GM12878 (cell line): ENCODE data around the gene LCAT. TPM values are rescaled to one million over a fixed set of nuclear protein-coding genes. Genes with fewer than 3 reads are reported as not detected.

ENCODE experiments used
- ATAC-seq: fragments of 200-7000 bp; cut with Tn5 transposase; 3 replicates; pipeline ENCODE4 v1.9.1; 2020; ENCODE audit warnings: mild to moderate bottlenecking, moderate library complexity
- BruUV-seq: library from RNA; stranded (reverse); fragments of 400-500 nt; replicated peaks from 2 replicates; lab custom pipeline; 2021; lab: Mats Ljungman, UMichigan
- CTCF ChIA-PET: fragments of 300-600 bp; sonication (Branson Sonifier 250); formaldehyde crosslinking; extraction: SDS; loops from one replicate; lab custom pipeline; 2021; ENCODE audit warnings: inconsistent platforms; lab: Yijun Ruan, JAX
- POLR2A ChIA-PET: fragments of 350-600 bp; formaldehyde crosslinking; extraction: SDS; loops from one replicate; lab custom pipeline; 2021; ENCODE audit warnings: inconsistent platforms; lab: Charles Lee
- RAD21 ChIA-PET: fragments of 300-600 bp; sonication (Branson Sonifier 250); formaldehyde crosslinking; loops from one replicate; lab custom pipeline; 2023; ENCODE audit warnings: antibody characterized with exemption; ENCODE audit not compliant: unreplicated experiment; lab: Charles Lee
- SMC1A ChIA-PET: fragments of 300-600 bp; sonication (Branson Sonifier 250); formaldehyde crosslinking; loops from one replicate; lab custom pipeline; 2023; ENCODE audit not compliant: unreplicated experiment, uncharacterized antibody; lab: Charles Lee
- DNase-seq: peaks from one replicate; pipeline ENCODE4 v3.0.0-alpha.2; 2011; ENCODE audit warnings: low read depth, low spot score
- FAIRE-seq: peaks from 3 replicates; lab custom pipeline; 2011; peaks lifted over from hg19 to GRCh38; lab: Jason Lieb, UNC
- H2AFZ ChIP-seq: 2 replicates; pipeline ENCODE4 v1.6.0; 2011; ENCODE audit warnings: low read depth, low read length, control low read depth; ENCODE audit not compliant: control insufficient read depth
- H3K27ac ChIP-seq: 2 replicates; pipeline ENCODE4 v1.5.1; 2011; ENCODE audit warnings: control low read depth; ENCODE audit not compliant: control insufficient read depth, insufficient read depth
- H3K27me3 ChIP-seq, 2 experiments: replicated peaks in 1 of 2; 2 replicates each; pipeline versions ENCODE4 v1.6.0 to v1.6.1; 2011; ENCODE audit warnings: low read length in 1 of 2; ENCODE audit not compliant: control insufficient read depth in 2 of 2, insufficient read depth in 2 of 2
- H3K36me3 ChIP-seq, 2 experiments: 2 replicates each; pipeline ENCODE4 v1.5.1; 2011; ENCODE audit warnings: low read length in 1 of 2; ENCODE audit not compliant: control insufficient read depth in 2 of 2, insufficient read depth in 2 of 2
- H3K4me1 ChIP-seq: 2 replicates; pipeline ENCODE4 v1.6.1; 2011; ENCODE audit warnings: mild to moderate bottlenecking, low read length, moderate library complexity, mixed read lengths; ENCODE audit not compliant: control insufficient read depth, insufficient read depth
- H3K4me2 ChIP-seq: 2 replicates; pipeline ENCODE4 v1.6.0; 2011; ENCODE audit warnings: control low read depth; ENCODE audit not compliant: control insufficient read depth, insufficient read depth
- H3K4me3 ChIP-seq: fragments of 200-600 bp; sonication (generic); 2 replicates; pipeline ENCODE4 v1.5.1; 2016
- H3K79me2 ChIP-seq: 2 replicates; pipeline ENCODE4 v1.6.0; 2011; ENCODE audit warnings: low read length; ENCODE audit not compliant: control insufficient read depth, insufficient read depth
- H3K9ac ChIP-seq: 2 replicates; pipeline ENCODE4 v1.8.0; 2011; ENCODE audit warnings: low read length, control low read depth, mixed read lengths; ENCODE audit not compliant: control insufficient read depth, insufficient read depth
- H3K9me3 ChIP-seq: replicated peaks from 3 replicates; pipeline ENCODE4 v1.5.1; 2011; ENCODE audit warnings: mild to moderate bottlenecking, low read length; ENCODE audit not compliant: control insufficient read depth, insufficient read depth
- H4K20me1 ChIP-seq: 2 replicates; pipeline ENCODE4 v1.6.0; 2011; ENCODE audit not compliant: control insufficient read depth, insufficient read depth
- BRCA1 ChIP-seq: IDR thresholded peaks from 2 replicates; pipeline ENCODE4 v1.6.1; 2011; ENCODE audit warnings: low read depth, low read length, improper control_type of control experiment
- CHD4 ChIP-seq: fragments of 200-600 bp; sonication (generic); IDR thresholded peaks from 2 replicates; pipeline ENCODE4 v1.6.1; 2016; ENCODE audit warnings: mild to moderate bottlenecking
- FOS ChIP-seq: IDR thresholded peaks from 3 replicates; pipeline ENCODE4 v1.6.1; 2011; ENCODE audit warnings: borderline replicate concordance; ENCODE audit not compliant: insufficient read length; ENCODE audit errors: extremely low read depth
- LARP7 ChIP-seq: fragments of 450-650 bp; IDR thresholded peaks from 2 replicates; pipeline ENCODE4 v1.6.1; 2017; ENCODE audit warnings: mild to moderate bottlenecking
- NR2C1 ChIP-seq: fragments of 450-650 bp; IDR thresholded peaks from 2 replicates; pipeline ENCODE4 v1.6.1; 2017; ENCODE audit warnings: antibody characterized with exemption, mild to moderate bottlenecking, moderate library complexity
- PBX3 ChIP-seq: IDR thresholded peaks from 2 replicates; pipeline ENCODE4 v1.6.1; 2011; ENCODE audit warnings: mild to moderate bottlenecking, low read depth, low read length, moderate library complexity; ENCODE audit not compliant: insufficient replicate concordance
- SMARCA5 ChIP-seq: fragments of 450-650 bp; IDR thresholded peaks from 2 replicates; pipeline ENCODE4 v1.6.1; 2017; ENCODE audit warnings: mild to moderate bottlenecking
- SUPT20H ChIP-seq: IDR thresholded peaks from 2 replicates; pipeline ENCODE4 v1.6.1; 2011; ENCODE audit warnings: low read depth, mild to moderate bottlenecking, low read length, moderate library complexity, borderline replicate concordance; ENCODE audit not compliant: control insufficient read depth
- TBL1XR1 ChIP-seq: IDR thresholded peaks from 2 replicates; pipeline ENCODE4 v1.6.1; 2012; ENCODE audit warnings: low read depth, low read length, improper control_type of control experiment
- TCF12 ChIP-seq: IDR thresholded peaks from 2 replicates; pipeline ENCODE4 v1.6.1; 2011; ENCODE audit warnings: low read depth, mild to moderate bottlenecking, low read length
- YY1 ChIP-seq: IDR thresholded peaks from 2 replicates; pipeline ENCODE4 v1.6.1; 2011; ENCODE audit warnings: low read depth, mild to moderate bottlenecking, low read length
- ZNF622 ChIP-seq: fragments of 450-650 bp; IDR thresholded peaks from 2 replicates; pipeline ENCODE4 v1.6.1; 2017; ENCODE audit warnings: mild to moderate bottlenecking, inconsistent platforms
- WGBS: methylation state at CpG from one replicate; pipeline ENCODE4 v1.1.6; 2016; ENCODE audit warnings: low lambda C conversion rate; ENCODE audit not compliant: insufficient replicate concordance, insufficient coverage; ENCODE audit errors: missing lambda C conversion rate; 5-methylcytosine and 5-hydroxymethylcytosine counted together
- in situ Hi-C: fragments of 300-500 bp; cut with MboI; formaldehyde crosslinking; loops from 9 replicates; pipeline ENCODE4 v1.14.3; 2018; ENCODE audit warnings: mixed read lengths
- intact Hi-C: fragments of 100-400 bp; cut with micrococcal nuclease; formaldehyde crosslinking; loops from one replicate; pipeline ENCODE4 v1.14.2; 2022; ENCODE audit not compliant: unreplicated experiment
- polyA plus RNA-seq, 11 experiments: library from polyadenylated mRNA; depleted of rRNA in 4 of 11; unstranded in 6 of 11; stranded (reverse) in 5 of 11; fragments of >200 nt; fragmentation: Nextera tagmentation in 4 of 11; fragmentation: Illumina TruSeq in 1 of 11; extraction: Ambion mirVana in 4 of 11; extraction: Trizol in 1 of 11; gene quantifications; 1 replicate in 1 of 11; 2 replicates in 10 of 11; pipeline versions ENCODE4 v1.2.1 to v1.2.3, GENCODE V29; 2011 to 2016; ENCODE audit warnings: inconsistent platforms in 2 of 11, missing spikeins in 2 of 11, low read depth in 1 of 11
- total RNA-seq, 4 experiments: library from RNA; depleted of rRNA in 3 of 4; stranded (reverse); fragments of >200 nt in 3 of 4; fragmentation: Illumina TruSeq in 1 of 4; extraction: Trizol in 1 of 4; gene quantifications; 2 replicates each; pipeline versions ENCODE4 v1.2.1 to v1.2.3, GENCODE V29; 2013 to 2021
- TF ChIP-seq, protein P1 (sequence below): fragments of 450-650 bp; IDR thresholded peaks from 2 replicates; pipeline ENCODE4 v1.6.1; 2017; ENCODE audit warnings: low read depth, mild to moderate bottlenecking, moderate library complexity
- TF ChIP-seq, protein P2 (sequence below): IDR thresholded peaks from 2 replicates; pipeline ENCODE4 v1.6.1; 2011; ENCODE audit warnings: low read depth, low read length, improper control_type of control experiment, borderline replicate concordance
- TF ChIP-seq, protein P3 (sequence below): IDR thresholded peaks from 2 replicates; pipeline ENCODE4 v1.6.1; 2011; ENCODE audit warnings: low read depth, mild to moderate bottlenecking, low read length, moderate library complexity, borderline replicate concordance; ENCODE audit errors: extremely low read depth

Gene LCAT
- total and polyA plus RNA-seq, 10 of the 15 experiments (the other 5 are each of a cell fraction or from before 2014, with no cell fraction given), result 0.61 to 11.7 (median 3.3) TPM

GRCh38 chr16:67965668-67966548 is 22.0 kb upstream of the LCAT start:
- no peak for ATAC-seq
- Histone ChIP-seq H3K4me1 (peaks cover 21% of the 10 kb centered on the region), H3K27ac (peak overlapping the region; percentile 34; the same call in 1 of the 2 replicates), H3K36me3 (peaks cover 2 to 4% of the 10 kb centered on the region in 2 experiments; a peak in 2 of 4 replicates), H2AFZ (no peak overlapping the region), H3K4me2 (peak overlapping the region; percentile 76), H3K79me2 (peaks cover 20% of the 10 kb centered on the region), H3K4me3 (peak overlapping the region; percentile 58; the same call in 1 of the 2 replicates), H3K9ac (peak overlapping the region; percentile 89), H3K27me3 (no peaks in the 10 kb centered on the region), H4K20me1 (no peaks in the 10 kb centered on the region), H3K9me3 (no peaks in the 10 kb centered on the region)
- ChIA-PET CTCF (interaction anchor here (0.6 to 3.7 kb wide), 9 partner anchors 25 to 445 kb away, joined by 3 to 22 read pairs (median 4); no protein-coding TSS in a partner anchor), SMC1A (interaction anchor here (0.8 to 2.8 kb wide), 9 partner anchors 12 to 149 kb away, joined by 3 to 10 read pairs (median 3); partner anchors contain the start of genes DDX28 and DUS2), POLR2A (interaction anchor here (0.6 to 2.8 kb wide), 9 partner anchors 10 to 278 kb away, joined by 3 to 16 read pairs (median 3); partner anchors contain the start of gene PSMB10), RAD21 (interaction anchor here (0.8 to 2.4 kb wide), 9 partner anchors 19 to 75 kb away, joined by 3 to 9 read pairs (median 4); partner anchors contain the start of genes DDX28 and DUS2)
- intact Hi-C loops, result no loop called here
- no peak for FAIRE-seq
- no peak for DNase-seq
- BruUV-seq, result no TSS peak
- in situ Hi-C loops, result no loop called here
- TF ChIP-seq, protein P1, sequence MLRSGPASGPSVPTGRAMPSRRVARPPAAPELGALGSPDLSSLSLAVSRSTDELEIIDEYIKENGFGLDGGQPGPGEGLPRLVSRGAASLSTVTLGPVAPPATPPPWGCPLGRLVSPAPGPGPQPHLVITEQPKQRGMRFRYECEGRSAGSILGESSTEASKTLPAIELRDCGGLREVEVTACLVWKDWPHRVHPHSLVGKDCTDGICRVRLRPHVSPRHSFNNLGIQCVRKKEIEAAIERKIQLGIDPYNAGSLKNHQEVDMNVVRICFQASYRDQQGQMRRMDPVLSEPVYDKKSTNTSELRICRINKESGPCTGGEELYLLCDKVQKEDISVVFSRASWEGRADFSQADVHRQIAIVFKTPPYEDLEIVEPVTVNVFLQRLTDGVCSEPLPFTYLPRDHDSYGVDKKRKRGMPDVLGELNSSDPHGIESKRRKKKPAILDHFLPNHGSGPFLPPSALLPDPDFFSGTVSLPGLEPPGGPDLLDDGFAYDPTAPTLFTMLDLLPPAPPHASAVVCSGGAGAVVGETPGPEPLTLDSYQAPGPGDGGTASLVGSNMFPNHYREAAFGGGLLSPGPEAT, result no peak
- TF ChIP-seq SUPT20H, result no peak
- TF ChIP-seq TCF12, result no peak
- no peak for TF ChIP-seq FOS
- TF ChIP-seq CHD4, result no peak
- no peak for TF ChIP-seq NR2C1
- no peak for TF ChIP-seq YY1
- TF ChIP-seq TBL1XR1, result no peak
- no peak for TF ChIP-seq SMARCA5
- no peak for TF ChIP-seq LARP7
- TF ChIP-seq ZNF622, result no peak
- TF ChIP-seq, protein P2, sequence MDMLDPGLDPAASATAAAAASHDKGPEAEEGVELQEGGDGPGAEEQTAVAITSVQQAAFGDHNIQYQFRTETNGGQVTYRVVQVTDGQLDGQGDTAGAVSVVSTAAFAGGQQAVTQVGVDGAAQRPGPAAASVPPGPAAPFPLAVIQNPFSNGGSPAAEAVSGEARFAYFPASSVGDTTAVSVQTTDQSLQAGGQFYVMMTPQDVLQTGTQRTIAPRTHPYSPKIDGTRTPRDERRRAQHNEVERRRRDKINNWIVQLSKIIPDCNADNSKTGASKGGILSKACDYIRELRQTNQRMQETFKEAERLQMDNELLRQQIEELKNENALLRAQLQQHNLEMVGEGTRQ, result no peak
- TF ChIP-seq, protein P3, sequence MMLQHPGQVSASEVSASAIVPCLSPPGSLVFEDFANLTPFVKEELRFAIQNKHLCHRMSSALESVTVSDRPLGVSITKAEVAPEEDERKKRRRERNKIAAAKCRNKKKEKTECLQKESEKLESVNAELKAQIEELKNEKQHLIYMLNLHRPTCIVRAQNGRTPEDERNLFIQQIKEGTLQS, result no peak
- no peak for TF ChIP-seq BRCA1
- no peak for TF ChIP-seq PBX3
- WGBS, result 68% methylated on average over 11 of the region's 11 CpGs
